ENCODE data around the gene HNRNPH1.

DNA sequence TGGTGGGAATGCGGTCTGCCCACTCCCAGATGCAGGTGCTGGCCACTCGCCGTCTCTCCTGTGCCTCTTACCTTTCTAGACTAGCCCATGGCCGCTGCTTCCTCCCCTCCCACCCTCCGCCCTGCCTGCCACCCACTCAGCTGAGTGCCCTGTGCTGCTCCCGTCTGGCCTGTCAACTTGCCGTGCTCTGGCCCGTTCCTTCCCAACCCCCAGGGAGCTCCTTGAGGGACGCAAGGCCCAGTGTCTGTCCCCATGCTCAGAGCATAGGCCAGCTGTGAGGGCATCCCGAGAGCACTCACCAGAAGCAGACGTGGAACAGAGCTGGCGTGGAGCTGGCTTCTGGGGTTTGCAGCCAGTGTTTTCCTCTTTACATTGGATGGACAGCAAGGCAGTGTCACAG lies 20.2 kb downstream of the HNRNPH1 start:
- TF ChIP-seq POLR2A (IDR thresholded peaks at IDR 0.05; ENCODE audit: low read depth, low read length) (no peak), TAF1 (IDR thresholded peaks at IDR 0.05; ENCODE audit: low read depth, low read length) (no peak)

Measured in GM12891 (cell line).